Measurements from ENCODE around the gene TAS2R60.

- TF ChIP-seq CTCF (IDR thresholded peaks at IDR 0.05) (no peak), EP300 (IDR thresholded peaks at IDR 0.05) (no peak), POLR2AphosphoS5 (IDR thresholded peaks at IDR 0.05) (no peak), POLR2A (IDR thresholded peaks at IDR 0.05) (no peak)
Observed at GRCh38 chr7:143396625-143397556, 46.4 kb upstream of the TAS2R60 start.
